ENCODE data around the gene OMP. TPM values are rescaled to one million over a fixed set of nuclear protein-coding genes. Genes with fewer than 3 reads are reported as not detected.

OMP gene, protein sequence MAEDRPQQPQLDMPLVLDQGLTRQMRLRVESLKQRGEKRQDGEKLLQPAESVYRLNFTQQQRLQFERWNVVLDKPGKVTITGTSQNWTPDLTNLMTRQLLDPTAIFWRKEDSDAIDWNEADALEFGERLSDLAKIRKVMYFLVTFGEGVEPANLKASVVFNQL
- under 1 TPM in 1 of 5 donors, not detected in 4; 0.79 TPM for total RNA-seq
- total RNA-seq (2013) = not detected
- total RNA-seq = 0 to 0.23 (median 0) reads per million in 29 experiments

DNA sequence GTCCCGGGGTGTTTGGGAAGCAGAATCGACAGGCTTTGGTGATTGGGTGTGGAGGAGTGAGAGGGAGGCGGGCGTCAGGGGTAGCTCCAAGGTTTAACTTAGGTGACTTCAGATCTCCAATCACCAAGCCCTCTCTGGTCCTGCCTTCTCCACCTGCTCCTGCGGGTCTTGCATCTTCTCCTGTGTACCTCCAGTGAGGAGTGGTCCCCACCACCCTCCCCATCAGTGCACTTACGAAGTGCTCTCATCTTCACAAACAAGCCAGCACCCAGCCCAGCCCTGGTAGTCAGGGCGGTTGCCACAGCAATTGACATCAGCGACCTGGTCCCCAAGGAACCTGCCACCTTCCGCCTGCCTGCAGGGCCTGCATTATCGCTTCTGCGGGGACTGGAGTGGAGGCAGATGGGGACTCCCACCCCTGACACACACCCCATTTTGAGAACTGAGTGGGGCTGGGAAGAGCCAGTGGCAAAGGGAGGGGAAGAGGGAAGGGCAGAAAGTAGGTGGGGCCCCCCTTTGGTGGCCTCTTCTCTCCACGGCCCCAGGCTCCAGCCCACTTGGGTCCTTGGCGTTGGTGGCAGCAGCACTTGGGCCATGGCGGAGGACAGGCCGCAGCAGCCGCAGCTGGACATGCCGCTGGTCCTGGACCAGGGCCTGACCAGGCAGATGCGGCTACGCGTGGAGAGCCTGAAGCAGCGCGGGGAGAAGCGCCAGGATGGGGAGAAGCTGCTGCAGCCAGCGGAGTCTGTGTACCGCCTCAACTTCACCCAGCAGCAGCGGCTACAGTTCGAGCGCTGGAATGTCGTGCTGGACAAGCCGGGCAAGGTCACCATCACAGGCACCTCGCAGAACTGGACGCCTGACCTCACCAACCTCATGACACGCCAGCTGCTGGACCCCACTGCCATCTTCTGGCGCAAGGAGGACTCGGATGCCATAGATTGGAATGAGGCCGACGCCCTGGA, at the start of gene OMP:
Gene OMP (plus strand): TSS at position 595 of the 965 bp plus-strand sequence. CDS start 0 bp downstream, at position 595.
- no peaks in the 10 kb centered on the region for H3K36me3 Mint-ChIP-seq
- H3K4me3 Mint-ChIP-seq = no peak within 1 kb of the TSS
- H3K27me3 Mint-ChIP-seq = no peaks in the 10 kb centered on the region
- no peaks in the 10 kb centered on the region for H3K27me3 ChIP-seq (replicated peaks in 1 of 2; ENCODE audit: control insufficient read depth in 2 of 2, extremely low read depth in 1 of 2, insufficient read depth in 2 of 2, low read length in 1 of 2)
- DNase-seq = no peak
- no peak for ATAC-seq (replicated peaks in 1 of 4)
- POLR2A ChIA-PET = no interaction called here
- no peak within 1 kb of the TSS for H3K4me3 ChIP-seq (ENCODE audit: control insufficient read depth in 1 of 2, extremely low read depth in 1 of 2, low read length in 1 of 2)
- H3K4me1 ChIP-seq (ENCODE audit: control insufficient read depth in 1 of 2, extremely low read depth in 1 of 2, insufficient read depth in 2 of 2, low read length in 2 of 2) = no peaks in the 10 kb centered on the region
- H3K36me3 ChIP-seq (ENCODE audit: control insufficient read depth in 2 of 2, extremely low read depth in 1 of 2, insufficient read depth in 1 of 2, low read length in 1 of 2) = no peaks in the 10 kb centered on the region
- H3K27ac Mint-ChIP-seq = no peak within 1 kb of the TSS
- H3K27ac ChIP-seq (ENCODE audit: low read length) = no peak within 1 kb of the TSS
- 93% methylated on average over 27 of the region's 37 CpGs for WGBS (ENCODE audit: insufficient coverage)
- H3K9me3 ChIP-seq = no peaks in the 10 kb centered on the region
- CTCF ChIA-PET = no interaction called here
- no peaks in the 10 kb centered on the region for H3K4me1 Mint-ChIP-seq
- H3K9me3 Mint-ChIP-seq = no peaks in the 10 kb centered on the region

DNA sequence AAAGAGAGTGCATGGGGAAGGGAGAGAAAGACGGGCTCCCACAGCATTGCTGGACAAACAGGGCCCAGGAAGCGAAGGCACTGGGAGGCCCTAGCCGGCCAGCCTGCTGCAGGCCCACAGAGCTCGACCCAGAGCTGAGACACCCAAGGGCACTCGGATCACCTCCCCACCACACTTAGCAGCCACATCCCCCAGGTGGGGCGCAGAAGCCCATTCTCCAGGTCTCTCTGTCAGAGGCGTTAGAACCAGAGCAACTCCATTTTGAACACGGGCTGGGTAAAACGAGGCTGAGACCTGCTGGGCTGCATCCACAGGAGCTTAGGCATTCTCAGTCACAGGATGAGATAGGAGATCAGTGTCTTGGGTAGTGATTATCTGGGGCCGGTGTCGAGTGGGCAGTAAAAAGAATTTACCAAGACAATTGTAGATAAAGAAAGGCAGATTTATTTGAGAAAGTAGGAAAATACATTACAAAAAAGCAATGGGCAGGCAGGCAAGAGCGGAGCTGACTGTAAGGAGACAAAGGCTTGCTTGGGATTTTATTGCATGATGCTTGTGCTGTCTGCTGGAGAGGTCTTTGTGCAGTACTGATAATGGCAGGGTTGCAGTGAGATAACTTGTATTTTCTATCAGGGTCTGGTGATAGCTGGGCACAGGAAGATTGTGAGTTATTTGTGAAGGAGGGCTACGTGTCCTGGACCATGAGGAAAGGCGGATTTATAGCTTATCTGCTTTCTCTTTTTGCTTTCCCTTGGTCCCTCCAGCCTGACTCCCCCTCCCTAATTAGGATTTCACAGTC, 49.2 kb upstream of the OMP start:
- Mint-ChIP-seq H3K4me3 (no peak overlapping the region), H3K4me1 (no peaks in the 10 kb centered on the region), H3K36me3 (no peaks in the 10 kb centered on the region), H3K27me3 (peaks cover 0 to 4% of the 10 kb centered on the region in 2 donors), H3K9me3 (peaks cover 0 to 3% (median 0%) of the 10 kb centered on the region in 3 donors), H3K27ac (no peak overlapping the region)
- H3K4me1 ChIP-seq (ENCODE audit: control insufficient read depth in 1 of 2, extremely low read depth in 1 of 2, insufficient read depth in 2 of 2, low read length in 2 of 2) = no peaks in the 10 kb centered on the region
- WGBS (ENCODE audit: insufficient coverage) = 86% methylated on average over 11 of the region's 14 CpGs
- CTCF ChIA-PET = interaction anchor here in 1 of 2 donors (1.1 kb wide), 1 partner anchor 38 kb away, joined by 5 read pairs; no protein-coding TSS in a partner anchor
- H3K4me3 ChIP-seq (ENCODE audit: control insufficient read depth in 1 of 2, extremely low read depth in 1 of 2, low read length in 1 of 2) = no peak overlapping the region
- POLR2A ChIA-PET = no interaction called here
- peaks cover 0 to 12% of the 10 kb centered on the region in 2 experiments for H3K27me3 ChIP-seq (replicated peaks in 1 of 2; ENCODE audit: control insufficient read depth in 2 of 2, extremely low read depth in 1 of 2, insufficient read depth in 2 of 2, low read length in 1 of 2)
- H3K9me3 ChIP-seq = no peaks in the 10 kb centered on the region
- DNase-seq (no peak), ATAC-seq (replicated peaks in 1 of 4) (no peak)
- H3K36me3 ChIP-seq (ENCODE audit: control insufficient read depth in 2 of 2, extremely low read depth in 1 of 2, insufficient read depth in 1 of 2, low read length in 1 of 2) = no peaks in the 10 kb centered on the region
- H3K27ac ChIP-seq (ENCODE audit: low read length) = no peak overlapping the region

DNA sequence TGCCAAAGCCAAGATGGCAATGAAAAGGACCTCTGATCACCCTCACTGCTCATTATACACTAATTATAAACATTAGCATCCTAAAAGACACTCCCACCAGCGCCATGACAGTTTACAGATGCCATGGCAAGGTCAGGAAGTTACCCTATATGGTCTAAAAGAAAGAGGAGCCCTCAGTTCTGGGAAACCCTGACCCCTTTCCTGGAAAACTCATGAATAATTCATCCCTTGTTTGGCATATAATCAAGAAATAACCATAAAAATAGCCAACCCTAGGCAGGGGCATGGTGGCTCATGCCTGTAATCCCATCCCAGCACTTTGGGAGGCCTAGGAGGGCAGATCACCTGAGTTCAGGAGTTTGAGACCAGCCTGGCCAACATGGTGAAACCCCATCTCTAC, 48.6 kb upstream of the OMP start:
- no peaks in the 10 kb centered on the region for H3K36me3 Mint-ChIP-seq
- CTCF ChIA-PET = interaction anchor here in 1 of 2 donors (1.1 kb wide), 1 partner anchor 38 kb away, joined by 5 read pairs; no protein-coding TSS in a partner anchor
- no peak overlapping the region for H3K27ac ChIP-seq (ENCODE audit: low read length)

DNA sequence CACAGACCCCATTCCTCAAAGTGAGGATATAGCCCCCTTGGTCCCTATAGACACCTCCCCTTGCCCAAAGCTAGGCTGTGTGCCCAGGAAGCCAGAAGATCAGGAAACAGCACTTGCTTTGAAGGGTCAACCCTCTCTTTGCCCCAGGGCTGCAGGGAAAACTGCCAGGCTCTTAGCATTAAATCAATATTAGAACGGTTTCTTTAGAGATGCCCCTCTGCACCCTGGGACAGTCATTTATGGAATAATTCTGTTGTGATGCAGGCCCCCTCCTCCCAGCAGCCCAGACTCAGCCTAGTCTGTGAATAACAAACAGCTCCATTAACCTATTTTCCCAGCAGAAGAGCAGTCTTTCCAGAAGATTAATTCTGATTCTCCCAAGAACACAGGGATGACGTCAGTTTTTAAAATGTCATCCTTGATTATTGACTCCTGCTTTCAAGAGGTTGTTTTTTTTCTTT, 47.5 kb upstream of the OMP start:
- POLR2A ChIA-PET = no interaction called here
- no peaks in the 10 kb centered on the region for H3K4me1 ChIP-seq (ENCODE audit: control insufficient read depth in 1 of 2, extremely low read depth in 1 of 2, insufficient read depth in 2 of 2, low read length in 2 of 2)
- peaks cover 0 to 3% (median 0%) of the 10 kb centered on the region in 3 donors for H3K9me3 Mint-ChIP-seq
- H3K27ac Mint-ChIP-seq = no peak overlapping the region
- ATAC-seq (replicated peaks in 1 of 4) (no peak), DNase-seq (no peak)
- no peaks in the 10 kb centered on the region for H3K4me1 Mint-ChIP-seq
- H3K9me3 ChIP-seq = no peaks in the 10 kb centered on the region
- H3K36me3 ChIP-seq (ENCODE audit: control insufficient read depth in 2 of 2, extremely low read depth in 1 of 2, insufficient read depth in 1 of 2, low read length in 1 of 2) = no peaks in the 10 kb centered on the region
- H3K27me3 Mint-ChIP-seq = peaks cover 0 to 5% of the 10 kb centered on the region in 2 donors
- H3K27ac ChIP-seq (ENCODE audit: low read length) = no peak overlapping the region
- no peak overlapping the region for H3K4me3 ChIP-seq (ENCODE audit: control insufficient read depth in 1 of 2, extremely low read depth in 1 of 2, low read length in 1 of 2)
- no peaks in the 10 kb centered on the region for H3K36me3 Mint-ChIP-seq
- CTCF ChIA-PET = interaction anchor here in 1 of 2 donors (0.7 kb wide), 2 partner anchors 32 to 149 kb away, joined by 5 read pairs; no protein-coding TSS in a partner anchor
- H3K4me3 Mint-ChIP-seq = no peak overlapping the region
- H3K27me3 ChIP-seq (replicated peaks in 1 of 2; ENCODE audit: control insufficient read depth in 2 of 2, extremely low read depth in 1 of 2, insufficient read depth in 2 of 2, low read length in 1 of 2) = peaks cover 0 to 9% of the 10 kb centered on the region in 2 experiments
- WGBS (ENCODE audit: insufficient coverage) = 80% methylated on average over 1 of the region's 2 CpGs

More for the DNA sequence above, 48.6 kb upstream of the OMP start:
- ATAC-seq (replicated peaks in 1 of 4) (no peak), DNase-seq (no peak)
- H3K9me3 Mint-ChIP-seq = peaks cover 0 to 3% (median 0%) of the 10 kb centered on the region in 3 donors
- no peak overlapping the region for H3K4me3 ChIP-seq (ENCODE audit: control insufficient read depth in 1 of 2, extremely low read depth in 1 of 2, low read length in 1 of 2)
- POLR2A ChIA-PET = interaction anchor here in 1 of 2 donors (0.7 kb wide), 1 partner anchor 19 kb away, joined by 3 read pairs; no protein-coding TSS in a partner anchor
- no peaks in the 10 kb centered on the region for H3K4me1 ChIP-seq (ENCODE audit: control insufficient read depth in 1 of 2, extremely low read depth in 1 of 2, insufficient read depth in 2 of 2, low read length in 2 of 2)
- H3K27me3 Mint-ChIP-seq = peaks cover 0 to 5% of the 10 kb centered on the region in 2 donors
- H3K4me1 Mint-ChIP-seq = no peaks in the 10 kb centered on the region
- H3K9me3 ChIP-seq = no peaks in the 10 kb centered on the region
- H3K4me3 Mint-ChIP-seq = no peak overlapping the region
- H3K27me3 ChIP-seq (replicated peaks in 1 of 2; ENCODE audit: control insufficient read depth in 2 of 2, extremely low read depth in 1 of 2, insufficient read depth in 2 of 2, low read length in 1 of 2) = peaks cover 0 to 12% of the 10 kb centered on the region in 2 experiments
- H3K36me3 ChIP-seq (ENCODE audit: control insufficient read depth in 2 of 2, extremely low read depth in 1 of 2, insufficient read depth in 1 of 2, low read length in 1 of 2) = no peaks in the 10 kb centered on the region
- 60% methylated on average over 1 of the region's 1 CpG for WGBS (ENCODE audit: insufficient coverage)
- no peak overlapping the region for H3K27ac Mint-ChIP-seq

DNA sequence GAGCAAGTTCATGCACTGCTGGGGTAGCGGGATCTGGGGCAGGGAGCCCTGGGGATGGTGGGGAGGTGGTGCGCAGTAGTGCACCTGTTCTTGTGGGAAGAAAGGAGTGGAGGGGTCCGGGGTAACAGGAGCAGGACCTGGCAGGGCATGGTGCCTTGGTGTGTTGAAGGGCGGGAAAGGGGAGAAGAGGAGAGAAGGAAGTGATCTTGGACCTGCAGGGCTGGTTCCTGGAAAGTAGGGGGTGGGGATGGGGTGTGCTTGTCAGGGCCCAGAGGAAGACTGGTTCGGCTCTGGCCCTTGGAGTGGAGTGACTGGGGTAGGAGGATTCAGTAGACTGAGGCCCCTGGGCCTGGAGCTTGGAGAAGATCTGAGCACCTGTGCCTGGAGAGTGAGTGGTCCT, 46.7 kb upstream of the OMP start:
- WGBS (ENCODE audit: insufficient coverage) = 86% methylated on average over 5 of the region's 5 CpGs

More for the DNA sequence above, 46.7 kb upstream of the OMP start:
- Histone ChIP-seq H3K36me3 (ENCODE audit: control insufficient read depth in 2 of 2, extremely low read depth in 1 of 2, insufficient read depth in 1 of 2, low read length in 1 of 2) (no peaks in the 10 kb centered on the region), H3K27me3 (replicated peaks in 1 of 2; ENCODE audit: control insufficient read depth in 2 of 2, extremely low read depth in 1 of 2, insufficient read depth in 2 of 2, low read length in 1 of 2) (peaks cover 0 to 9% of the 10 kb centered on the region in 2 experiments), H3K9me3 (no peaks in the 10 kb centered on the region), H3K4me1 (ENCODE audit: control insufficient read depth in 1 of 2, extremely low read depth in 1 of 2, insufficient read depth in 2 of 2, low read length in 2 of 2) (no peaks in the 10 kb centered on the region), H3K27ac (ENCODE audit: low read length) (no peak overlapping the region), H3K4me3 (ENCODE audit: control insufficient read depth in 1 of 2, extremely low read depth in 1 of 2, low read length in 1 of 2) (no peak overlapping the region)
- POLR2A ChIA-PET = no interaction called here
- peaks cover 0 to 5% of the 10 kb centered on the region in 2 donors for H3K27me3 Mint-ChIP-seq
- CTCF ChIA-PET = no interaction called here
- no peak for DNase-seq
- no peak overlapping the region for H3K4me3 Mint-ChIP-seq
- no peak for ATAC-seq (replicated peaks in 1 of 4)
- H3K4me1 Mint-ChIP-seq = no peaks in the 10 kb centered on the region
- no peaks in the 10 kb centered on the region for H3K36me3 Mint-ChIP-seq
- peaks cover 0 to 3% (median under 1%) of the 10 kb centered on the region in 3 donors for H3K9me3 Mint-ChIP-seq
- H3K27ac Mint-ChIP-seq = no peak overlapping the region

All from T-cell (primary cell).